Activated CD8-positive, alpha-beta T cell treated with anti-CD3 and anti-CD28 coated beads, Interleukin-2, amount 10 ng/mL, durations not matched to agents 7 days and 5 days (primary cell): Measurements from ENCODE around the gene EBI3. TPM values are rescaled to one million over a fixed set of nuclear protein-coding genes. Genes with fewer than 3 reads are reported as not detected.
"Not testable (repeated sequence)": the region's sequence is repeated elsewhere in the genome, so short reads cannot be mapped to it uniquely, and the experiment has no call there.

Experiments
- ATAC-seq: fragments of 150-1000 bp; cut with Tn5 transposase; one replicate; pipeline ENCODE4 v1.10.0; 2021; ENCODE audit warnings: moderate library complexity
- CTCF ChIA-PET: fragments of 350-600 bp; sonication (Branson Sonifier 250); formaldehyde crosslinking; loops from one replicate; lab custom pipeline; 2021; ENCODE audit warnings: antibody characterized with exemption; lab: Charles Lee
- POLR2A ChIA-PET: fragments of 350-600 bp; sonication (Branson Sonifier 250); formaldehyde crosslinking; loops from one replicate; lab custom pipeline; 2021; ENCODE audit warnings: antibody characterized with exemption; lab: Charles Lee
- DNase-seq: peaks from one replicate; pipeline ENCODE4 v3.0.0-alpha.2; 2020
- H3K27ac Mint-ChIP-seq: one replicate; pipeline ENCODE4 v1.8.0; 2021; ENCODE audit warnings: mild to moderate bottlenecking, mixed read lengths
- H3K27me3 Mint-ChIP-seq: one replicate; pipeline ENCODE4 v1.8.0; 2021; ENCODE audit warnings: low read depth, mixed read lengths
- H3K36me3 Mint-ChIP-seq: one replicate; pipeline ENCODE4 v1.8.0; 2021; ENCODE audit warnings: low read depth, mixed read lengths
- H3K4me1 Mint-ChIP-seq: one replicate; pipeline ENCODE4 v1.8.0; 2021; ENCODE audit warnings: low read depth, mixed read lengths
- H3K4me3 Mint-ChIP-seq: one replicate; pipeline ENCODE4 v1.8.0; 2021; ENCODE audit warnings: mild to moderate bottlenecking, mixed read lengths
- H3K9me3 Mint-ChIP-seq: one replicate; pipeline ENCODE4 v1.8.0; 2022; ENCODE audit warnings: mixed read lengths; ENCODE audit not compliant: insufficient read depth
- total RNA-seq, 2 experiments: library from RNA; stranded (reverse); gene quantifications; one replicate each; pipeline ENCODE4 v1.2.3, GENCODE V29; 2021

Gene EBI3
- total RNA-seq, 2 experiments from 2014 or later: not detected

- H3K36me3 Mint-ChIP-seq: peaks cover 54% of the 10 kb centered on the region
- DNase-seq (no peak), ATAC-seq (no peak)
- no peaks in the 10 kb centered on the region for H3K9me3 Mint-ChIP-seq
- peaks cover 41% of the 10 kb centered on the region for H3K4me1 Mint-ChIP-seq
- POLR2A ChIA-PET: interaction anchor here (1.1 to 1.3 kb wide), 2 partner anchors 85 to 134 kb away, joined by 3 to 6 read pairs; no protein-coding TSS in a partner anchor
- no peaks in the 10 kb centered on the region for H3K27me3 Mint-ChIP-seq
- no peak overlapping the region for H3K4me3 Mint-ChIP-seq
- CTCF ChIA-PET: interaction anchor here (0.7 to 3.8 kb wide), 13 partner anchors 11 to 452 kb away, joined by 3 to 49 read pairs (median 9); partner anchors contain the start of genes CHAF1A, HDGFL2, MPND and SH3GL1
- H3K27ac Mint-ChIP-seq: no peak overlapping the region
These were observed 38.8 kb downstream of the EBI3 start for GRCh38 chr19:4267901-4268815.

GRCh38 chr19:4268816-4269430 lies 39.6 kb downstream of the EBI3 start:
- ChIA-PET POLR2A (no interaction called here), CTCF (interaction anchor here (0.7 to 3.7 kb wide), 6 partner anchors 15 to 452 kb away, joined by 3 to 49 read pairs (median 4); partner anchors contain the start of gene STAP2)
- H3K4me3 Mint-ChIP-seq: no peak overlapping the region
- no peak overlapping the region for H3K27ac Mint-ChIP-seq
- ATAC-seq (no peak), DNase-seq (no peak)
- peaks cover 51% of the 10 kb centered on the region for H3K36me3 Mint-ChIP-seq
- peaks cover 34% of the 10 kb centered on the region for H3K4me1 Mint-ChIP-seq
- no peaks in the 10 kb centered on the region for H3K9me3 Mint-ChIP-seq
- H3K27me3 Mint-ChIP-seq: no peaks in the 10 kb centered on the region

- ChIA-PET POLR2A (no interaction called here), CTCF (no interaction called here)
- Mint-ChIP-seq H3K4me1 (peaks cover 2% of the 10 kb centered on the region), H3K4me3 (no peak overlapping the region), H3K27ac (no peak overlapping the region), H3K36me3 (peaks cover 24% of the 10 kb centered on the region), H3K9me3 (no peaks in the 10 kb centered on the region), H3K27me3 (no peaks in the 10 kb centered on the region)
- ATAC-seq (no peak), DNase-seq (no peak)
These were observed 43.6 kb downstream of the EBI3 start for GRCh38 chr19:4272894-4273293.

- H3K27ac Mint-ChIP-seq, DNase-seq, H3K27me3 Mint-ChIP-seq, H3K4me1 Mint-ChIP-seq, ATAC-seq, CTCF ChIA-PET, H3K4me3 Mint-ChIP-seq, H3K9me3 Mint-ChIP-seq: not testable (repeated sequence)
- POLR2A ChIA-PET: interaction anchor here (0.6 to 1.0 kb wide), 2 partner anchors 84 to 197 kb away, joined by 3 read pairs; no protein-coding TSS in a partner anchor
- H3K36me3 Mint-ChIP-seq: peaks cover 13% of the 10 kb centered on the region
These were observed 45.0 kb downstream of the EBI3 start for GRCh38 chr19:4274321-4274686.

GRCh38 chr19:4277191-4277696 lies 47.9 kb downstream of the EBI3 start:
- Mint-ChIP-seq H3K4me1 (peaks cover 10% of the 10 kb centered on the region), H3K36me3 (peaks cover 3% of the 10 kb centered on the region), H3K27me3 (peaks cover 20% of the 10 kb centered on the region), H3K9me3 (no peaks in the 10 kb centered on the region), H3K27ac (no peak overlapping the region), H3K4me3 (no peak overlapping the region)
- ChIA-PET CTCF (interaction anchor here (1.2 to 2.2 kb wide), 3 partner anchors 10 to 75 kb away, joined by 5 to 9 read pairs (median 6); no protein-coding TSS in a partner anchor), POLR2A (interaction anchor here (1.0 kb wide), 1 partner anchor 27 kb away, joined by 3 read pairs; the partner anchor contains the start of gene FSD1)
- ATAC-seq (no peak), DNase-seq (no peak)

- ChIA-PET POLR2A (interaction anchor here (1.0 kb wide), 1 partner anchor 26 kb away, joined by 3 read pairs; the partner anchor contains the start of gene FSD1), CTCF (interaction anchor here (1.2 to 1.4 kb wide), 2 partner anchors 11 to 74 kb away, joined by 5 to 9 read pairs; no protein-coding TSS in a partner anchor)
- Mint-ChIP-seq H3K27ac (no peak overlapping the region), H3K4me3 (no peak overlapping the region), H3K36me3 (peaks cover 2% of the 10 kb centered on the region), H3K9me3 (no peaks in the 10 kb centered on the region), H3K4me1 (peaks cover 10% of the 10 kb centered on the region), H3K27me3 (peaks cover 20% of the 10 kb centered on the region)
- no peak for ATAC-seq
- no peak for DNase-seq
These were observed 48.7 kb downstream of the EBI3 start for GRCh38 chr19:4278010-4278409.

- Mint-ChIP-seq H3K36me3 (peaks cover under 1% of the 10 kb centered on the region), H3K4me1 (peaks cover 10% of the 10 kb centered on the region), H3K27ac (no peak within 1 kb of the TSS), H3K9me3 (no peaks in the 10 kb centered on the region), H3K4me3 (peak within 1 kb of the TSS; percentile 28), H3K27me3 (peaks cover 20% of the 10 kb centered on the region)
- CTCF ChIA-PET: interaction anchor here (1.2 to 1.4 kb wide), 3 partner anchors 12 to 74 kb away, joined by 3 to 9 read pairs (median 5); no protein-coding TSS in a partner anchor
- DNase-seq (no peak), ATAC-seq (no peak)
- POLR2A ChIA-PET: interaction anchor here (1.0 kb wide), 1 partner anchor 26 kb away, joined by 3 read pairs; the partner anchor contains the start of gene FSD1
These were observed 49.3 kb downstream of the EBI3 start, which contains the start of gene SHD for GRCh38 chr19:4278419-4279266. Gene SHD (plus strand): TSS chr19:4279266. CDS start chr19:4280064, 798 bp downstream.

- H3K36me3 Mint-ChIP-seq: no peaks in the 10 kb centered on the region
- H3K9me3 Mint-ChIP-seq: no peaks in the 10 kb centered on the region
- H3K27ac Mint-ChIP-seq: no peak overlapping the region
- H3K27me3 Mint-ChIP-seq: peaks cover 20% of the 10 kb centered on the region
- CTCF ChIA-PET: interaction anchor here (1.2 kb wide), 1 partner anchor 65 kb away, joined by 3 read pairs; no protein-coding TSS in a partner anchor
- POLR2A ChIA-PET: no interaction called here
- DNase-seq: no peak
- no peak overlapping the region for H3K4me3 Mint-ChIP-seq
- peaks cover 10% of the 10 kb centered on the region for H3K4me1 Mint-ChIP-seq
- no peak for ATAC-seq
These were observed 49.9 kb downstream of the EBI3 start for GRCh38 chr19:4279267-4279529.

GRCh38 chr19:4279530-4280422 lies 50.5 kb downstream of the EBI3 start:
- peaks cover 10% of the 10 kb centered on the region for H3K4me1 Mint-ChIP-seq
- no peak for ATAC-seq
- peak overlapping the region; percentile 28 for H3K4me3 Mint-ChIP-seq
- CTCF ChIA-PET: interaction anchor here (1.2 kb wide), 1 partner anchor 64 kb away, joined by 3 read pairs; no protein-coding TSS in a partner anchor
- H3K27ac Mint-ChIP-seq: no peak overlapping the region
- H3K36me3 Mint-ChIP-seq: no peaks in the 10 kb centered on the region
- no peak for DNase-seq
- POLR2A ChIA-PET: no interaction called here
- H3K27me3 Mint-ChIP-seq: peaks cover 20% of the 10 kb centered on the region
- H3K9me3 Mint-ChIP-seq: no peaks in the 10 kb centered on the region
